ENCODE measurements around the gene GEMIN7.
"Not testable (repeated sequence)": the region's sequence is repeated elsewhere in the genome, so short reads cannot be mapped to it uniquely, and the experiment has no call there.

Gene GEMIN7

GRCh38 chr19:45103156-45103507, 24.1 kb downstream of the GEMIN7 start:
- Histone ChIP-seq H3K4me3 (ENCODE audit: low read depth, low read length, poor library complexity, severe bottlenecking) (peak overlapping the region; percentile 44), H3K4me2 (ENCODE audit: low read length) (peak overlapping the region; percentile 64), H3K9me2 (ENCODE audit: low read depth, low read length) (no peaks in the 10 kb centered on the region), H3K36me3 (ENCODE audit: insufficient read depth, low read length) (peaks cover 11% of the 10 kb centered on the region), H3F3A (ENCODE audit: insufficient read depth, low read length) (no peaks in the 10 kb centered on the region), H3K9me3 (ENCODE audit: low read length) (no peaks in the 10 kb centered on the region), H3K79me2 (ENCODE audit: insufficient read depth, low read length) (peaks cover 10% of the 10 kb centered on the region; the same call in 1 of the 2 replicates), H3K9ac (ENCODE audit: low read length) (no peak overlapping the region), H3K27me3 (ENCODE audit: insufficient read depth, low read length) (no peaks in the 10 kb centered on the region), H2AFZ (ENCODE audit: low read length) (no peak overlapping the region), H3K27ac (ENCODE audit: low read depth, low read length, poor library complexity, severe bottlenecking) (peak overlapping the region; percentile 71), H4K20me1 (ENCODE audit: insufficient read depth, low read length) (no peaks in the 10 kb centered on the region), H3K4me1 (ENCODE audit: insufficient read depth, low read length, severe bottlenecking) (peaks cover 60% of the 10 kb centered on the region)
- TF ChIP-seq EZH2 (IDR thresholded peaks at IDR 0.05; ENCODE audit: borderline replicate concordance, low read length) (no peak), CTCF (IDR thresholded peaks at IDR 0.05; ENCODE audit: low read length) (no peak)

GRCh38 chr19:45103508-45104319, 24.7 kb downstream of the GEMIN7 start:
- Histone ChIP-seq H3K4me2 (ENCODE audit: low read length) (peak overlapping the region; percentile 64), H3F3A (ENCODE audit: insufficient read depth, low read length) (no peaks in the 10 kb centered on the region), H3K9me3 (ENCODE audit: low read length) (no peaks in the 10 kb centered on the region), H3K79me2 (ENCODE audit: insufficient read depth, low read length) (peaks cover 12% of the 10 kb centered on the region; the same call in 1 of the 2 replicates), H4K20me1 (ENCODE audit: insufficient read depth, low read length) (no peaks in the 10 kb centered on the region), H3K27ac (ENCODE audit: low read depth, low read length, poor library complexity, severe bottlenecking) (peak overlapping the region; percentile 71), H3K9ac (ENCODE audit: low read length) (no peak overlapping the region; the same call in 1 of the 2 replicates), H3K27me3 (ENCODE audit: insufficient read depth, low read length) (no peaks in the 10 kb centered on the region), H3K4me3 (ENCODE audit: low read depth, low read length, poor library complexity, severe bottlenecking) (peak overlapping the region; percentile 44), H3K9me2 (ENCODE audit: low read depth, low read length) (no peaks in the 10 kb centered on the region), H3K4me1 (ENCODE audit: insufficient read depth, low read length, severe bottlenecking) (peaks cover 54% of the 10 kb centered on the region), H2AFZ (ENCODE audit: low read length) (no peak overlapping the region), H3K36me3 (ENCODE audit: insufficient read depth, low read length) (peaks cover 11% of the 10 kb centered on the region)
- TF ChIP-seq EZH2 (IDR thresholded peaks at IDR 0.05; ENCODE audit: borderline replicate concordance, low read length) (no peak), CTCF (IDR thresholded peaks at IDR 0.05; ENCODE audit: low read length) (no peak)

DNA sequence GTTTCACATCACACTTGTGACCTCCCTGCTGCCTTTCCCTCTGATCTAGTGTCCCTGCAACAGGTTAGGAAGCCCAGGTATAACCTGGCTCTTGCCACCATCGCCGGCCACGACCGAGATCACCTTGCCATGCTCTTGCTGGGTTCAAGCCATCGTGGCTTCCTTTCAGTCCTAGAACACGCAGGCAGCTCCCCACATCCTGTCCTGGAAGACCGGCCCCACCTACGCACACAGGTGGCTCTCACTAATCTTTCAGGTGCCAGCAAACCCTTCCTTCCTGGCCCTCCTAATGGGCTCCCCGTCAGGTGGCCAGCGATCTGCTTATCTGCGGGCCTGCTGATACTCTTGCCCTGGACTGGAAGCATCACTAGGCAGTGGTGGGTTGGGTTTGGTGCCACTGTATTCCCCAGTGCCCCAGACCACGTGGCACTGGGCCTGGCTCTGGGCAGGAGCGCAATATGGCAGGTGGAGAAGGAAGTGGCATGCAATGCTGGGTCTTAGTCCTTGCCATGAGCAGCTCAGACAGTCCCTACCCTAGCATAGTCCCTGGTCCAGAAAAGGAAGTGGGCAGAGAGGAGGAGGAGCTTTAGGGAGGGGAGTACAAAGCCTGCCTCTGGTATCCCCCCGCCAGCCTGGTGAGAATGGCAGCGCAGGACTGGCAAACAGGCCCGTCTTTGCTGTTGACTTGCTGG, 25.7 kb downstream of the GEMIN7 start:
- Histone ChIP-seq H3K27ac (ENCODE audit: low read depth, low read length, poor library complexity, severe bottlenecking) (peak overlapping the region; percentile 71), H3K36me3 (ENCODE audit: insufficient read depth, low read length) (peaks cover 9% of the 10 kb centered on the region), H3K9me3 (ENCODE audit: low read length) (no peaks in the 10 kb centered on the region), H4K20me1 (ENCODE audit: insufficient read depth, low read length) (no peaks in the 10 kb centered on the region), H3K9ac (ENCODE audit: low read length) (no peak overlapping the region), H2AFZ (ENCODE audit: low read length) (no peak overlapping the region), H3K27me3 (ENCODE audit: insufficient read depth, low read length) (no peaks in the 10 kb centered on the region), H3K4me3 (ENCODE audit: low read depth, low read length, poor library complexity, severe bottlenecking) (no peak overlapping the region), H3K4me1 (ENCODE audit: insufficient read depth, low read length, severe bottlenecking) (peaks cover 56% of the 10 kb centered on the region), H3K4me2 (ENCODE audit: low read length) (peak overlapping the region; percentile 64; the same call in 1 of the 2 replicates), H3K9me2 (ENCODE audit: low read depth, low read length) (no peaks in the 10 kb centered on the region), H3F3A (ENCODE audit: insufficient read depth, low read length) (no peaks in the 10 kb centered on the region), H3K79me2 (ENCODE audit: insufficient read depth, low read length) (peaks cover 15% of the 10 kb centered on the region; the same call in 1 of the 2 replicates)
- TF ChIP-seq CTCF (IDR thresholded peaks at IDR 0.05; ENCODE audit: low read length) (no peak), EZH2 (IDR thresholded peaks at IDR 0.05; ENCODE audit: borderline replicate concordance, low read length) (no peak)

GRCh38 chr19:45106363-45106762, 27.3 kb downstream of the GEMIN7 start:
- not testable (repeated sequence) for H3K9me3 ChIP-seq (ENCODE audit: low read length); H3K4me3 ChIP-seq (ENCODE audit: low read depth, low read length, poor library complexity, severe bottlenecking); H3F3A ChIP-seq (ENCODE audit: insufficient read depth, low read length); H2AFZ ChIP-seq (ENCODE audit: low read length); H3K9ac ChIP-seq (ENCODE audit: low read length); H3K9me2 ChIP-seq (ENCODE audit: low read depth, low read length); H4K20me1 ChIP-seq (ENCODE audit: insufficient read depth, low read length); H3K27ac ChIP-seq (ENCODE audit: low read depth, low read length, poor library complexity, severe bottlenecking); H3K4me2 ChIP-seq (ENCODE audit: low read length); H3K27me3 ChIP-seq (ENCODE audit: insufficient read depth, low read length); H3K36me3 ChIP-seq (ENCODE audit: insufficient read depth, low read length)
- Histone ChIP-seq H3K79me2 (ENCODE audit: insufficient read depth, low read length) (peaks cover 16% of the 10 kb centered on the region; the same call in 1 of the 2 replicates), H3K4me1 (ENCODE audit: insufficient read depth, low read length, severe bottlenecking) (peaks cover 55% of the 10 kb centered on the region)

All from OCI-LY1 (cell line).